ENCODE results near the gene MYOD1. TPM values are rescaled to one million over a fixed set of nuclear protein-coding genes. Genes with fewer than 3 reads are reported as not detected.

The MYOD1 gene
- total and polyA plus RNA-seq, 12 donors = not detected

- 77 to 92% (median 85%) methylated on average over 2 of the region's 2 CpGs for WGBS, 4 donors
- H3K9me3 ChIP-seq (replicated peaks in 1 of 3) = no peaks in the 10 kb centered on the region
- H3K4me3 ChIP-seq = no peak overlapping the region
- intact Hi-C loops (cut with DNase I) = loop anchor here in 1 of 2 donors (10.0 kb wide), 1 partner anchor 207 kb away; no protein-coding TSS in a partner anchor
- DNase-seq = no peak
- TF ChIP-seq CTCF (IDR thresholded peaks at IDR 0.05) = no peak
- no peak for TF ChIP-seq POLR2A (IDR thresholded peaks at IDR 0.05)
- no peaks in the 10 kb centered on the region for H3K36me3 ChIP-seq (replicated peaks in 1 of 2)
- H3K4me1 ChIP-seq (replicated peaks in 1 of 2) = no peaks in the 10 kb centered on the region
- no peaks in the 10 kb centered on the region for H3K27me3 ChIP-seq
- H3K27ac ChIP-seq = no peak overlapping the region
Observed at GRCh38 chr11:17767914-17768313, 48.5 kb downstream of the MYOD1 start.

DNA sequence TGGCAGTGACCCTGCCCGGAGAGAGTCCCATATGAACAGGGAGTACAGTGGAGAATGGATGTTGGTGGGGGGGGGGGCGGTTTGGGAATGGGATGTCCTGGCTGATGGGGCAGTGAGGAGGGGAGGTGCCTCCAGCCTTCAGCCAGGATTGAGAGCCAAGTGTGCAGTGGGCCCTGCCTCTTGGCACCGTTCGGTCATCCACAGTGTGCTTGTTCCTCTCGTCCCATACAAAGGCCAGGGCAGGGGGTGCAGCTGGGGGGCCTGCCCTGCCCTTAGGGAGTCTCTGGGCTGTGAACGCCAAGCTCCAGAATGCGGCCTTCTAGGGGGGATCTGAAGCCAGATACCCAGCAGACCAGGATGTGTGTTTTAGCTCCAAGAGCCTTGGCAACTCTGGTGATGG, 49.2 kb downstream of the MYOD1 start:
- Histone ChIP-seq H3K27me3 (no peaks in the 10 kb centered on the region), H3K27ac (no peak overlapping the region), H3K4me1 (replicated peaks in 1 of 2) (no peaks in the 10 kb centered on the region), H3K4me3 (no peak overlapping the region), H3K36me3 (replicated peaks in 1 of 2) (no peaks in the 10 kb centered on the region), H3K9me3 (replicated peaks in 1 of 3) (no peaks in the 10 kb centered on the region)
- 58 to 95% (median 86%) methylated on average over 2 to 7 of the region's 7 CpGs for WGBS, 4 donors
- no peak for DNase-seq
- TF ChIP-seq CTCF (IDR thresholded peaks at IDR 0.05) (no peak), POLR2A (IDR thresholded peaks at IDR 0.05) (no peak)
- intact Hi-C loops (cut with DNase I) = loop anchor here in 1 of 2 donors (10.0 kb wide), 1 partner anchor 206 kb away; no protein-coding TSS in a partner anchor

- H3K27ac ChIP-seq = no peak overlapping the region
- TF ChIP-seq CTCF (IDR thresholded peaks at IDR 0.05) (no peak), POLR2A (IDR thresholded peaks at IDR 0.05) (no peak)
Observed at GRCh38 chr11:17769218-17769617, 49.8 kb downstream of the MYOD1 start.

DNA sequence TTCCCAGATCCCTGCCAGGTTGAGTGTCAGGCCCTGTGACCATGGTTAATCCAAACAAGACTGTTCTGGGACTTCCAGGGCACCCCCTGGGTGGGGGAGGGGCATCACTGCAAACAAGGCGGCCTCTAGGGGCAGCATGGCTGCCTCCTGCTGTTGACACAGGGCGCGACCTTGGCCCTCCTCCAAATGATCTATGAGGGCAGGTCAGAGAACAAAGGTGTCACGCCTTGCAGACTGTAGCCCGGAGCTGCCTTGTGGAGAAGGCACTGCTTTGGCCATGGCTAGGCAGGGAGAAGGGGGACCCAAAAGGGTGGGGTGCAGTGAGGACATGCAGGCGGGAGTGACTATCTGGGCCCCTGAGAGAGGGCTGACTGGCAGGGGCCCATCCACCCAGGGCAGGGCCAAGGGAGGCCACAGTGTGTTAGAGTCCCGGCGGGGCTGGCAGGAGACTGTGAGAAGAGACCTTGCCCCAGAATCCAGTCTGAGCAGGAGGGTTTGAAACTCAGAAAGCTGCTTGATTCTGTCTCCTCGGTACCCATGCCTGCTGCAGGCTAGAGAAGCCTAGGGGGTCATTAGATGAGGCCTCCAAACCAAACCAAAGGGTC, 50.8 kb downstream of the MYOD1 start:
- peak in 5 of 7 donors; percentile 13 to 43 (median 37) for DNase-seq
- Histone ChIP-seq H3K4me1 (replicated peaks in 1 of 2) (no peaks in the 10 kb centered on the region), H3K9me3 (replicated peaks in 1 of 3) (no peaks in the 10 kb centered on the region), H3K27ac (no peak overlapping the region), H3K36me3 (replicated peaks in 1 of 2) (no peaks in the 10 kb centered on the region), H3K4me3 (no peak overlapping the region), H3K27me3 (no peaks in the 10 kb centered on the region)
- TF ChIP-seq POLR2A (IDR thresholded peaks at IDR 0.05) = no peak
- no peak for TF ChIP-seq CTCF (IDR thresholded peaks at IDR 0.05)
- intact Hi-C loops (cut with DNase I) = no loop called here
- 62 to 71% (median 67%) methylated on average over 5 to 9 of the region's 9 CpGs for WGBS, 4 donors

More at GRCh38 chr11:17769218-17769617, 49.8 kb downstream of the MYOD1 start:
- DNase-seq = no peak
- intact Hi-C loops (cut with DNase I) = loop anchor here in 1 of 2 donors (10.0 kb wide), 1 partner anchor 206 kb away; no protein-coding TSS in a partner anchor
- no peaks in the 10 kb centered on the region for H3K9me3 ChIP-seq (replicated peaks in 1 of 3)
- no peaks in the 10 kb centered on the region for H3K4me1 ChIP-seq (replicated peaks in 1 of 2)
- no peaks in the 10 kb centered on the region for H3K36me3 ChIP-seq (replicated peaks in 1 of 2)
- H3K27me3 ChIP-seq = no peaks in the 10 kb centered on the region
- 85 to 100% (median 99%) methylated on average over 1 of the region's 1 CpG for WGBS, 4 donors
- H3K4me3 ChIP-seq = no peak overlapping the region

All from adrenal gland (tissue), 12 donors.